ENCODE data around the gene UBA6.
A peak's percentile ranks its signal among the peaks of the same experiment; 100 is the strongest.
"Not testable (repeated sequence)": the region's sequence is repeated elsewhere in the genome, so short reads cannot be mapped to it uniquely, and the experiment has no call there.

UBA6 gene

GRCh38 chr4:67713529-67714247 is 12.7 kb upstream of the UBA6 start:
- DNase-seq (ENCODE audit: low spot score) = peak; percentile 60

GRCh38 chr4:67712650-67713528 is 11.9 kb upstream of the UBA6 start:
- no peak for DNase-seq (ENCODE audit: low spot score)

- no peak for DNase-seq (ENCODE audit: low spot score)
These were observed 11.2 kb upstream of the UBA6 start for GRCh38 chr4:67712000-67712625.

- not testable (repeated sequence) for DNase-seq (ENCODE audit: low spot score)
These were observed 5.7 kb upstream of the UBA6 start for GRCh38 chr4:67706682-67707081.

- no peak for DNase-seq (ENCODE audit: low spot score)
These were observed 3.9 kb upstream of the UBA6 start for GRCh38 chr4:67704843-67705242.

- no peak for DNase-seq (ENCODE audit: low spot score)
These were observed 1.2 kb upstream of the UBA6 start for GRCh38 chr4:67702166-67702565.

GRCh38 chr4:67701517-67701850 is 529 bp upstream of the UBA6 start:
- DNase-seq (ENCODE audit: low spot score) = no peak

DNA sequence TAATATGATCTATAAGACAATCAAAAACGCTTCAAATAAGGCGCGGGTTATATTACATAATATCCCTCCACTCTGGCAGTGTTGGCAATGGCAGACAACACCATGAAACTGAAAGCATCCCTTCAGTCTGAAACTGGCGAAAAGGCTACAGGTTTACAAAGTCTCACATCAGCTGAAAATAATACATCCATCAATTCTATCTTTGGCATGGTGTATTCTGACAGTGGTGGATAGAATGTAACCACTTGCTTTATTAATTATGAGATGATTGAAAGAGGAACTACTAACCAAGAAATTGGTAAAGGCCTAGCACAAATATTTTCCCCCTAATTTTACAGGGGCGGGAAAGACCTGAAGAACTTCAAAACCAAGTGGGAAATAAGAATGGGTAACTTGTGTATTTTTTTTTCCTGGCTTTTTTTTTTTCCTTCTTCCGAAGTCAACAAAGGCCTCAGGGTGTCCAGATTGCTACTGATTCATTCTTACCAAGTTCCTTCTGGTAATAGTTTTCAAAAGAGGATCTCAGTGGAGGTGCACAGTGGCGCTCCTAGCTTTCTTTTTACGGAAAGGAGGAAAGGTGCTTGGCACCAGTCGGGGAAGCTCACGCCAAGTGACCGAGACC is 728 bp downstream of the UBA6 start:
- no peak for DNase-seq (ENCODE audit: low spot score)

- DNase-seq (ENCODE audit: low spot score) = no peak
These were observed 1.4 kb downstream of the UBA6 start for GRCh38 chr4:67699603-67700002.

GRCh38 chr4:67697860-67698687 is 2.9 kb downstream of the UBA6 start:
- DNase-seq (ENCODE audit: low spot score) = no peak

- DNase-seq (ENCODE audit: low spot score) = no peak
These were observed 4.9 kb downstream of the UBA6 start for GRCh38 chr4:67696061-67696460.

- DNase-seq (ENCODE audit: low spot score) = no peak
These were observed 6.3 kb downstream of the UBA6 start for GRCh38 chr4:67694662-67695061.

GRCh38 chr4:67691328-67691727 is 9.6 kb downstream of the UBA6 start:
- DNase-seq (ENCODE audit: low spot score) = no peak

DNA sequence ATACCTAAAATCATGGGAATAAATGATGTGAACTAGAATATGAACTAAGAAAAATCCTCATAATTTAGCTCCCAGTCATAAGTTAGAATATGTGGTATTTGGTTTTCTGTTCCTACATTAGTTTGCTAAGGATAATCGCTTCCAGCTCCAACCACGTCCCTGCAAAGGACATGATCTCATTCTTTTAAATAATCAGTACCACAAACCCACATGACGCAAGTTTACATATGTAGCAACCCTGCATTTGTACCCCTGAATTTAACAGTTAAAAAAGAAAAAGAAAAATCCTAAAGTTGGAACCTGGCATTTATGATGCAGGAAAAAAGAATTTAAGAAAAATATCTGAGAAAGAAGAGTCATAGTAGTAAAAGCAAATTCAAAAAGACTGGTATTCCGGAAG is 13.3 kb downstream of the UBA6 start:
- no peak for DNase-seq (ENCODE audit: low spot score)

DNA sequence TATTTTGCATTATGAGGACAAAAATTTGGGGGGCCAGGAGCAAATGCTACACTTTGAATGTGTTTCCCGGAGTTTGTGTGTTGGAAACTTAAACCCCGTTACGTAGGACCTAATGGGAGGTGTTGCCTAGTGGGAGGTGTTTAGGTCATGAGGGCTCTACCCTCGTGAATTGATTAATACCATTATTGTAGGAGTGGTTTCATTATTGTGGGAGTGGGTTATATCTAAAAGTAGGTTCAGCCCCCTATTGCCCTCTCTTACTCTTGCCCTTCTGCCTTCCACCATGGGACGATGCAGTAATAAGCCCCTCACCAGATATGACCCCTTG is 15.5 kb downstream of the UBA6 start:
- no peak for DNase-seq (ENCODE audit: low spot score)

DNA sequence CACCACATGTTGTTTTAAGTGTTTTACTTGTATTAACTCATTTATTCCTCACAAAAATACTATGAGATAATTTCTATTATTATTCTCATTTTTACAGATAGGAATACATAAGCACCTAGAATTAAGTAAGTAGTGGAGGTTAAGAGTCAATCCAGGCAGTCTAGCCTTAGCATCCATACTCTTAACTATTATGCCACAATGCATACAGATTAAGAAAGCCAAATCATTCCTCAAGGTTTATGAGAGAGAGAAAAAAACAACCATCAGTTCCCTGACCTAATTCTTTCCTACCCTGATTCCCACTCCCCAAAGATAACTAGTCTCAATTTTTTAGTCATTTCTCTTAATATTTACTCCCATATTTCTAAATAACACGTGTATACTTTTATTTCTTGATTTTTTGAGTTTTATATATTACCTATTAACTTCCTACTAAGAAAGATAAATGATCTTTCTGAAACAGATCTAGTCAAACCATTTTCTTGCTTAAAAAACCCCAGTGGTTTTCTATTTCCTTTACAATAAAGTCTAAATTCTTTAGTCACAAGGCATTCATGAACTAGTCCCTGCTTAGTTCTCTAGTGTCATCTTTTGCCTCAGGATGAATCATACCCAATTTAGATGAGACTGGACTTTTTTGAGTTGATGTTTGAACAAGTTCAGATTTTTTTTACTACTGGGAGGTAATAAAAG is 16.0 kb downstream of the UBA6 start:
- DNase-seq (ENCODE audit: low spot score) = peak; percentile 16

DNA sequence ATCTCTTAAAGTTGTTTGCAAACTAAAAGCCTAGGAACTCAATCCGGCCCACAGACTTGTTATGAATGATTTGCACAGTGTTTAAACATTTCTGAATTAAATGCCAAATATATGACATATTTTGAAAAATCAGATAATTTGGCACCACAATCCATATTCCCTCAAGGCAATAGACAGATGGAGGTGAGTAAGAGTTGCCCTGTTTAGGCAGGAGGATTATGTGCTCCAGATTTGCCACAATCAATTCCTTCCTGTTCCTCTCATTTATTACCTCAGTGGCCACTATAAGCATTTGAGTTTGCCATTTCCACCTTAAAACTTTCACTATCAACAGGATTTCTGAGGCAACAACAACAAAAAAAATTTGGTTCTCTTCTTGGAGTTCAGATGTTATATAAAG is 18.7 kb downstream of the UBA6 start:
- no peak for DNase-seq (ENCODE audit: low spot score)

- DNase-seq (ENCODE audit: low spot score) = no peak
These were observed 20.3 kb downstream of the UBA6 start for GRCh38 chr4:67680581-67681222.

DNA sequence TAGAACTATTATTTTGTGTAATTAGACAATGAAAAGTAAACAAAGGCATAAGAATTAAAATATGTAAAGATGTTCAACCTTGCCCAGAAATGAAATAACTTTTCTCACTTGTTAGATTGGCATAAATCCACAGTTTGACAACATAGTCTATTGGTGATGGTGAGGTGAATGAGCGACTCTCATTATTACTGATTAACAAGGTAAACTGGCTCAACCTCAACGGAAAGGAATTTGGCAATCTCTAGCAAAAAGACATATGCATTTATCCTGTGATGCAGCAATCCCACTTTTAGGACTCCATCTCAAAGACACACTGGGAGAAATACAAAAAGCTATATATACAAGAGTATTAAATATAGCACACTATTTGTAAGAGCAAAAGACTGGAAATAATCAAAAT is 22.3 kb downstream of the UBA6 start:
- DNase-seq (ENCODE audit: low spot score) = no peak

DNA sequence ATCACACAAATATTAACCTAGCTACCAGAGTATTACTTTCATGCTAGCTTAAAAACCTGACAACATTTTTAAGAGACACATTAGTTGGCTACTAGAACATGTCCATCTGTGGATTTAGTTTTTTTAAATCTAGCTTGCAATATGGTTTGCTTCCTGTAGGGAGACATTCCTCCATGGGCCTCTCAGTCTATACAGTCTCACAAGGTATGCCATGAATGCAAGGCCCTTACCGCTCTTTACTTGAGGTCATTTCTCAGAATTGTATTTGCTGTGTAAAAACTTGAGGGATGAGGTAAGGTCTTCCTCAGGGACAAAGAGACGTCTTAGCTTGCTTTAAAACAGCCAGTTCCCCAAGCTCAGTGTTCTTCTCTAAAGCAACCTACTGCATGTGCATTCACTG is 26.9 kb downstream of the UBA6 start:
- no peak for DNase-seq (ENCODE audit: low spot score)

DNA sequence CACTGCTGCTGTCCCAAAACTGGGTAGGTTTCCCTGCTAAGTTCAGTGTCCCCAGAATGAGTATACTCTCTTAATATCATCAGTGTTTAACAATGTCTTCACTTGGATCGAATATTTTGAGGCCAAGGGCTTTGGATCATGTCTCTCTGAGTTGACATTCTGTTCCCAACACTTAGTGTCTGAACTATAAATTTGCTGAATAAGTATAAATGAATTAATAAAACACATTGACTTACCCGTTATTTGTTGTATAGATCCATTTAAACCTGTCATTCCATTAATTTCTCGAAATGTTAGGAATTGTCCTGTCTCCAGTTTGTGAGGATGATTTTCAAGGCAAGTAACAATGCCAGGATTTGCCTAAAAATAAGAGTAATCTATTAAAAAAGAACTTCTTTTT is 32.6 kb downstream of the UBA6 start:
- no peak for DNase-seq (ENCODE audit: low spot score)
